ENCODE measurements around the gene PAPPA.

PAPPA gene

GRCh38 chr9:116394070-116394469 lies 240.5 kb downstream of the PAPPA start:
- no peak for DNase-seq (ENCODE audit: extremely low spot score)
- TF ChIP-seq, protein P1, sequence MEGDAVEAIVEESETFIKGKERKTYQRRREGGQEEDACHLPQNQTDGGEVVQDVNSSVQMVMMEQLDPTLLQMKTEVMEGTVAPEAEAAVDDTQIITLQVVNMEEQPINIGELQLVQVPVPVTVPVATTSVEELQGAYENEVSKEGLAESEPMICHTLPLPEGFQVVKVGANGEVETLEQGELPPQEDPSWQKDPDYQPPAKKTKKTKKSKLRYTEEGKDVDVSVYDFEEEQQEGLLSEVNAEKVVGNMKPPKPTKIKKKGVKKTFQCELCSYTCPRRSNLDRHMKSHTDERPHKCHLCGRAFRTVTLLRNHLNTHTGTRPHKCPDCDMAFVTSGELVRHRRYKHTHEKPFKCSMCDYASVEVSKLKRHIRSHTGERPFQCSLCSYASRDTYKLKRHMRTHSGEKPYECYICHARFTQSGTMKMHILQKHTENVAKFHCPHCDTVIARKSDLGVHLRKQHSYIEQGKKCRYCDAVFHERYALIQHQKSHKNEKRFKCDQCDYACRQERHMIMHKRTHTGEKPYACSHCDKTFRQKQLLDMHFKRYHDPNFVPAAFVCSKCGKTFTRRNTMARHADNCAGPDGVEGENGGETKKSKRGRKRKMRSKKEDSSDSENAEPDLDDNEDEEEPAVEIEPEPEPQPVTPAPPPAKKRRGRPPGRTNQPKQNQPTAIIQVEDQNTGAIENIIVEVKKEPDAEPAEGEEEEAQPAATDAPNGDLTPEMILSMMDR (IDR thresholded peaks at IDR 0.05; ENCODE audit: control extremely low read depth, extremely low read depth, low read depth, missing control alignments) = no peak
- ChIA-PET CTCF (interaction anchor here (1.0 to 1.4 kb wide), 2 partner anchors 17 to 30 kb away, joined by 3 read pairs; no protein-coding TSS in a partner anchor), POLR2A (no interaction called here)

GRCh38 chr9:116394894-116395698 lies 241.5 kb downstream of the PAPPA start:
- TF ChIP-seq, protein P1 (IDR thresholded peaks at IDR 0.05; ENCODE audit: control extremely low read depth, extremely low read depth, low read depth, missing control alignments) = no peak
- DNase-seq (ENCODE audit: extremely low spot score) = no peak

DNA sequence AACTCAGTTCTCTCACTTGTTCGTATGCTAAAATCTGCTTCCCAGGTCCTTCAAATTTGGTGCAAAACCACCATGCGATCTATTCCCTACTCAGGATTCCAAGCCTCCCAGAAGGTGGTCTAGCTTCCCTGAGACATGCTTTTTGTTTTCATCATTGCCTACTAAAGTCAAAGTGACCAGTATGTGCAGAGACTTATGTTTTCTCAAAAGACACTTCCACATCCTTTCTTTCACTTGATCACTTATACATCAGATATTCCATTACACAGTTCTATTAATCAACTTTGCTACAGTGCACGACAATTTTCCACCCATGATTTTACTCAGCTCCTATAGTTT lies 242.1 kb downstream of the PAPPA start:
- POLR2A ChIA-PET = no interaction called here
- CTCF ChIA-PET = interaction anchor here (0.9 to 1.1 kb wide), 2 partner anchors 9 to 23 kb away, joined by 3 read pairs; no protein-coding TSS in a partner anchor
- DNase-seq (ENCODE audit: extremely low spot score) = no peak
- TF ChIP-seq, protein P1 (IDR thresholded peaks at IDR 0.05; ENCODE audit: control extremely low read depth, extremely low read depth, low read depth, missing control alignments) = no peak

More at GRCh38 chr9:116394894-116395698, 241.5 kb downstream of the PAPPA start:
- ChIA-PET CTCF (interaction anchor here (0.9 to 1.1 kb wide), 2 partner anchors 8 to 22 kb away, joined by 3 read pairs; no protein-coding TSS in a partner anchor), POLR2A (no interaction called here)

DNA sequence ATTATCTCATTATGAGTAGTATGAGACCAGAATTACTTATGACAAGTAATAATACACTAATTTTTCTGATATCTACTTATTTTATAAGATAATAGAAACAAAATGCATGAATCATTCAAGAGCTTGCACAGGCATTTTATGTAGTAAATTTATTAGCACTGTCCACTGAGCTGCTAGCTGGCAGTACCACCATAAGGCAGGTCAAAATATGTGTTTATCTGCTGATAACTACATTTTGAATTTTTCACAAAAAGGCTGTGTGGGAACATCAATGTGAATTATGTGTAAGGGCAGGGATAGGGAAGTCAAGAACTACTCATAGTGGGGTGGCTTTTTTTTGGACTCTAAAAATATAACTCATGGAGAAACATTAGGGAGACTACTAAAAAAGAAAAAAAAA lies 249.6 kb downstream of the PAPPA start:
- CTCF ChIA-PET = interaction anchor here (1.0 to 1.7 kb wide), 3 partner anchors 10 to 18 kb away, joined by 3 to 6 read pairs (median 3); no protein-coding TSS in a partner anchor
- DNase-seq (ENCODE audit: extremely low spot score) = no peak
- POLR2A ChIA-PET = no interaction called here
- TF ChIP-seq, protein P1 (IDR thresholded peaks at IDR 0.05; ENCODE audit: control extremely low read depth, extremely low read depth, low read depth, missing control alignments) = no peak

- ChIA-PET CTCF (no interaction called here), POLR2A (no interaction called here)
- TF ChIP-seq, protein P1 (IDR thresholded peaks at IDR 0.05; ENCODE audit: control extremely low read depth, extremely low read depth, low read depth, missing control alignments) = no peak
- no peak for DNase-seq (ENCODE audit: extremely low spot score)
Observed at GRCh38 chr9:116404228-116404627, 250.6 kb downstream of the PAPPA start.

- TF ChIP-seq, protein P1 (IDR thresholded peaks at IDR 0.05; ENCODE audit: control extremely low read depth, extremely low read depth, low read depth, missing control alignments) = no peak
- POLR2A ChIA-PET = no interaction called here
- DNase-seq (ENCODE audit: extremely low spot score) = no peak
- CTCF ChIA-PET = no interaction called here
Observed at GRCh38 chr9:116405321-116405720, 251.7 kb downstream of the PAPPA start.

All from GM10248 (cell line).